Hepatic stellate cell (primary cell): Measurements from ENCODE around the gene PRPF8.

ENCODE experiments used
- DNase-seq: peaks from one replicate; pipeline ENCODE4 v3.0.0; 2011; ENCODE audit warnings: low spot score

Gene PRPF8

GRCh38 chr17:1625581-1625980 lies 59.1 kb downstream of the PRPF8 start:
- DNase-seq: no peak

GRCh38 chr17:1625053-1625452 lies 59.6 kb downstream of the PRPF8 start:
- no peak for DNase-seq

- no peak for DNase-seq
Measured at GRCh38 chr17:1624650-1625049, 60.0 kb downstream of the PRPF8 start.

GRCh38 chr17:1623057-1623630 lies 61.5 kb downstream of the PRPF8 start:
- DNase-seq: no peak

GRCh38 chr17:1621273-1621954 lies 63.3 kb downstream of the PRPF8 start:
- DNase-seq: no peak

- no peak for DNase-seq
Measured at GRCh38 chr17:1620486-1620885, 64.2 kb downstream of the PRPF8 start.

- DNase-seq: no peak
Measured at GRCh38 chr17:1617620-1618174, 67.0 kb downstream of the PRPF8 start.

- no peak for DNase-seq
Measured at GRCh38 chr17:1616101-1616500, 68.6 kb downstream of the PRPF8 start.

GRCh38 chr17:1612400-1612799 lies 72.3 kb downstream of the PRPF8 start:
- no peak for DNase-seq

- DNase-seq: no peak
Measured at GRCh38 chr17:1611715-1612114, 73.0 kb downstream of the PRPF8 start.

- no peak for DNase-seq
Measured at GRCh38 chr17:1608676-1609075, 76.0 kb downstream of the PRPF8 start.

GRCh38 chr17:1607971-1608320 lies 76.7 kb downstream of the PRPF8 start:
- DNase-seq: no peak

GRCh38 chr17:1606352-1606985 lies 78.2 kb downstream of the PRPF8 start:
- no peak for DNase-seq

GRCh38 chr17:1605681-1606351 lies 78.9 kb downstream of the PRPF8 start:
- DNase-seq: no peak

- DNase-seq: no peak
Measured at GRCh38 chr17:1604831-1605528, 79.7 kb downstream of the PRPF8 start.

- no peak for DNase-seq
Measured at GRCh38 chr17:1601571-1601970, 83.1 kb downstream of the PRPF8 start.
